Measurements from ENCODE around the gene ARID5A.

GRCh38 chr2:96495982-96496629 lies 40.4 kb upstream of the ARID5A start:
- TF ChIP-seq POLR2A (IDR thresholded peaks at IDR 0.05; ENCODE audit: low read length) (no peak), GATA1 (IDR thresholded peaks at IDR 0.05; ENCODE audit: low read depth, low read length) (no peak)
